Muscle layer of duodenum (tissue), 2 donors: ENCODE results near the gene TRUB1.

Experiments
- H3K27ac ChIP-seq: one replicate; pipeline ENCODE4 v1.7.0; 2013; ENCODE audit warnings: mild to moderate bottlenecking, low read length
- H3K27me3 ChIP-seq: one replicate; pipeline ENCODE4 v1.7.0; 2013; ENCODE audit warnings: low read depth, mild to moderate bottlenecking, control low read depth, low read length
- H3K36me3 ChIP-seq, 2 donors: one replicate each; pipeline ENCODE4 v1.7.0; 2013; ENCODE audit warnings: low read length in 2 of 2, control low read depth in 1 of 2, mild to moderate bottlenecking in 1 of 2; ENCODE audit not compliant: insufficient read depth in 2 of 2, control insufficient read depth in 1 of 2
- H3K4me1 ChIP-seq, 2 donors: one replicate each; pipeline ENCODE4 v1.7.0; 2013; ENCODE audit warnings: low read length in 2 of 2, mild to moderate bottlenecking in 2 of 2, control low read depth in 1 of 2, moderate library complexity in 1 of 2; ENCODE audit not compliant: insufficient read depth in 2 of 2, control insufficient read depth in 1 of 2
- H3K4me3 ChIP-seq, 2 donors: one replicate each; pipeline ENCODE4 v1.7.0; 2013; ENCODE audit warnings: low read length in 2 of 2, low read depth in 1 of 2, mild to moderate bottlenecking in 1 of 2
- H3K9me3 ChIP-seq, 2 donors: one replicate each; pipeline ENCODE4 v1.7.0; 2013; ENCODE audit warnings: low read length in 2 of 2, control low read depth in 1 of 2, mild to moderate bottlenecking in 1 of 2; ENCODE audit not compliant: control insufficient read depth in 1 of 2
- donor health status: healthy.

TRUB1 gene

DNA sequence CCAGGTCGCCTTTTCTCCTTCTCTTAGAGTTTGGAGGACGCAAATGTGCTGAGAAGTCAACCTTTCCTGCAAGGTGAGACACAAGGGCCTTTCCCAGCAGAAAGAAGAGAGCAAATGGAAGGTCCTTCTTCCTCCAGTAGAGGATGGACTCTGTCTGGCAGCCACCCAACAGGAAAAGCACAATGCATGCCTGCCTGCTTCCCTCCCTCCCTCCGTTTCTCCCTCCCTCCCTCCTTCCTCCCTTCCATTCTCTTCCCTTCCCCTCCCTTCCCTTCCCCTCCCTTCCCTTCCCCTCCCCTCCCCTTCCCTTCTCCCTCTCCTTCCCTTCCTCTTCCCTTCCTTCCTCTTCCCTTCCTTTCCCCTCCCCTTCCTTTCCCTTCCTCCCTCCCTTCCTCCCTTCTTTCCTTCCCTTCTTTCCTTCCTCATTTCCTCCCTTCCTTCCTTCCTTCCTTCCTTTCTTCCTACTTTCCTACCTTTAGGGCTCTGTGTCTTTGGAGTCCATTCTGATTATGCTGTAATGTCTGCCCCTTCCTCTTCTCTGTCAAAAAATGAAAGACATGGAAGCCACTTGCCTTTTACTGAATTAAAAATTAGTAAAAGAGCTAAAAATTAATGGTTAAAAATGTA, 66.4 kb downstream of the TRUB1 start:
- Histone ChIP-seq H3K9me3 (no peaks in the 10 kb centered on the region), H3K36me3 (no peaks in the 10 kb centered on the region), H3K4me3 (no peak overlapping the region), H3K27ac (no peak overlapping the region), H3K27me3 (no peaks in the 10 kb centered on the region), H3K4me1 (no peaks in the 10 kb centered on the region)

DNA sequence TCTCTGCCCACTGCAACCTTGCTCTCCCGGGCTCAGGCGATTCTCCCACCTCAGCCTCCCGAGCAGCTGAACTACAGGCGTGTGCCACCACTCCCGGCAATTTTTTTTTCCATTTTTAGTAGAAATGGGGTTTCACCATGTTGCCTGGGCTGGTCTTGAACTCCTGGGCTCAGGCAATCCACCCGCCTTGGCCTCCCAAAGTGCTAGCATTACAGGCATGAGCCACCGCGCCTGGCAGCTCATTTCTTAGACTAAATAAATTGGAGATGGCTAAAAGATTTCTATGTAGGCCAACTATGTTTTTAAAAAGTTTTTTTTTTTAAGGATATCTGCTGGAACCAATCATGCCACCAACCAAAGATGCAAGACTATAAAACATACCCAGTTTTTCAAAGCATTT, 67.8 kb downstream of the TRUB1 start:
- no peaks in the 10 kb centered on the region for H3K27me3 ChIP-seq
- H3K27ac ChIP-seq, result no peak overlapping the region
- no peaks in the 10 kb centered on the region for H3K4me1 ChIP-seq
- H3K36me3 ChIP-seq, result no peaks in the 10 kb centered on the region
- H3K4me3 ChIP-seq, result no peak overlapping the region
- no peaks in the 10 kb centered on the region for H3K9me3 ChIP-seq

DNA sequence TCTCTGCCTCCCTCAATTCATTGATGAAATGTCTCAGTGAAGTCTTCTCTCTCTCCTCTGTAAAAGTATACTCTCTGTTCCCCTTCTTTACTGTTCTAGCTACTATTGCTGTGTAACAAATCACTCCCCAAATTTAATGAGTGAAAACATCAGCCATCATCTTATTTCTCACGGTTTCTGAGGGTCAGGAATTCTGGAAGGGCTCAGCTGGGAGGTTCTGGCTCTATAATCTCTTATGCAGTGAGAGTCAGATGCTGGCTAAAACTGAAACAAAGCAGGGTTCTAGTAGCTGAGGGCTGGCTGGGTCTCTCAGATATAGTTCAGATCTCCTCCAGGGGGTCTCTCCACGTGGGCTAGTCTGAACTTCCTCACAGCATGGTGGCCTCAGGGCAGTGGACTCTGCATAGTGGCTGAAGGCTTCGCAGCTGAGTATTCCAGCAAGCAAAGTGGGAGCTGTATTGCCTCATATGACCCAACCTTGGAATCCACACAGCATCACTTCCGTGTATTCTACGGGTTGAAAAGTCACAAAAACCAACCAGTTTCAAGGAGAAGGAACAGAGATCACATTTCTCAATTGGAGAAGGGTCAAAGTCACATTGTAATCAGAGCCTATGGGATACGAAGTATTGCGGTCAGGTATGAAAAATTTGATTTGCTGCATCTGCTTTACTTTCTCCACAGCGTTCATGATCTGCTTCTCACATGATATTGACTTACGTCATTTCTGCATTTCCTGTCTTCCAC, 80.4 kb downstream of the TRUB1 start:
- H3K4me1 ChIP-seq, result no peaks in the 10 kb centered on the region

DNA sequence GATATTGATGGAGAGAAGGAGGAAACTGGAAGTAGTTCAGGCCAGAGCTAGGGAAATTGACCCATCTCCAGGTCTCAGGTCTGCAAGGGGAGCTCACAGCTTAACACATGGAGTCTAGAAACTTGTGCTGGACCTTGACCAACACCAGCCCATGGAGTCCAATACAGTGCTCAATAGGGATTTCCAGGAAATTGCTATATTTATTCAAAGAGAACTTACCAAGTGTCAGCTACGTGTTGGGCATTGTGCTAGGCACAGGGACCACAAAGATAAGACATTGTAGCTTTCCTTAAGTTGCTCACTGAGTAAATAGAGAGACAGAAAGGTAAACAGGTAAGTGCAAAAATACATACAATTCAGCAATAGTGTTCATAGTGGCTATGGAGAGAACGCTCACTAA, 82.5 kb downstream of the TRUB1 start:
- H3K9me3 ChIP-seq, result no peaks in the 10 kb centered on the region
- no peaks in the 10 kb centered on the region for H3K4me1 ChIP-seq
- H3K27ac ChIP-seq, result no peak overlapping the region
- no peaks in the 10 kb centered on the region for H3K36me3 ChIP-seq
- H3K27me3 ChIP-seq, result no peaks in the 10 kb centered on the region
- no peak overlapping the region for H3K4me3 ChIP-seq

More for the DNA sequence above, 80.4 kb downstream of the TRUB1 start:
- no peaks in the 10 kb centered on the region for H3K27me3 ChIP-seq
- no peaks in the 10 kb centered on the region for H3K36me3 ChIP-seq
- no peaks in the 10 kb centered on the region for H3K9me3 ChIP-seq
- H3K27ac ChIP-seq, result no peak overlapping the region
- H3K4me3 ChIP-seq, result no peak overlapping the region

DNA sequence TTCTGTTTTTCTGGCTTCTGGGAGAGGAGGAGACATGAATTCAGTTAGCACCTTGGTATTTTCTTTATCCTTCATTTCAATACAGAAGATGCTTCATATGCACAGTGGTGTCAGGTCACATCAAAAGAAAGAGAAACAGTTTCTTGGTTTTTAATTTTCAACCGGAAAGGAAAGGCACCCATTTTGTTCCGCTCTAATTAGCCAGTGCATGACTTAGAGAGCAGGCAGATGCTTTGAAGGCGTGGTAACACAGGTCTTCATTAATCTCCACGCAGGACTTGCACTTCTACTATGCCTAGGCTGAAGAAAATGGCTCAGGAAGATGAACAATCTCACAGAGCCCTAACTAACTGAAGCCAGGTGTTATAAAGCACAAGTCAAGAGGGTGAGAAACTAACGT, 84.7 kb downstream of the TRUB1 start:
- no peak overlapping the region for H3K4me3 ChIP-seq
- no peak overlapping the region for H3K27ac ChIP-seq
- no peaks in the 10 kb centered on the region for H3K9me3 ChIP-seq
- no peaks in the 10 kb centered on the region for H3K4me1 ChIP-seq
- H3K27me3 ChIP-seq, result no peaks in the 10 kb centered on the region
- H3K36me3 ChIP-seq, result no peaks in the 10 kb centered on the region

- no peaks in the 10 kb centered on the region for H3K9me3 ChIP-seq
- no peaks in the 10 kb centered on the region for H3K27me3 ChIP-seq
- no peaks in the 10 kb centered on the region for H3K4me1 ChIP-seq
- no peak overlapping the region for H3K4me3 ChIP-seq
- H3K27ac ChIP-seq, result no peak overlapping the region
- no peaks in the 10 kb centered on the region for H3K36me3 ChIP-seq
Observed at GRCh38 chr10:115023715-115024114, 85.7 kb downstream of the TRUB1 start.

DNA sequence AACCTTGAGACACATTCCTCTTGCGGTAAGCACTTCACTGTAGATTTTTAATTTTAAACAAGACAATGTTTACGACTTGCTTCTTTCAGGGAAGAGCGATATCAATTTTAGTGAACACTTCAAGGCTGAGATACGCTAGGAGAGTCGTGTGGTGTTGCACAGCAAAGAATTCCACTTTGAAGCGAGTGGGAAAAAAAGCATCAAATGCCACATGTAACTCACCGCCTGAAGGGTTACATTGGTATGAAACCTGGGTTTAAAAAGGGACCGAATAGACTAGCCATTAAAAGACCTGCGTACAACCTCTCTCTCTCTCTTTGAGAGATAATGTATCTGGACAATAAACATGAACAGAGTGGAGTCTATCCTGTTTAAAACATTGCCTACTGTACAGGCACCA, 86.4 kb downstream of the TRUB1 start:
- H3K27me3 ChIP-seq, result no peaks in the 10 kb centered on the region
- no peaks in the 10 kb centered on the region for H3K36me3 ChIP-seq
- H3K4me3 ChIP-seq, result no peak overlapping the region
- no peaks in the 10 kb centered on the region for H3K4me1 ChIP-seq
- no peaks in the 10 kb centered on the region for H3K9me3 ChIP-seq
- H3K27ac ChIP-seq, result no peak overlapping the region

DNA sequence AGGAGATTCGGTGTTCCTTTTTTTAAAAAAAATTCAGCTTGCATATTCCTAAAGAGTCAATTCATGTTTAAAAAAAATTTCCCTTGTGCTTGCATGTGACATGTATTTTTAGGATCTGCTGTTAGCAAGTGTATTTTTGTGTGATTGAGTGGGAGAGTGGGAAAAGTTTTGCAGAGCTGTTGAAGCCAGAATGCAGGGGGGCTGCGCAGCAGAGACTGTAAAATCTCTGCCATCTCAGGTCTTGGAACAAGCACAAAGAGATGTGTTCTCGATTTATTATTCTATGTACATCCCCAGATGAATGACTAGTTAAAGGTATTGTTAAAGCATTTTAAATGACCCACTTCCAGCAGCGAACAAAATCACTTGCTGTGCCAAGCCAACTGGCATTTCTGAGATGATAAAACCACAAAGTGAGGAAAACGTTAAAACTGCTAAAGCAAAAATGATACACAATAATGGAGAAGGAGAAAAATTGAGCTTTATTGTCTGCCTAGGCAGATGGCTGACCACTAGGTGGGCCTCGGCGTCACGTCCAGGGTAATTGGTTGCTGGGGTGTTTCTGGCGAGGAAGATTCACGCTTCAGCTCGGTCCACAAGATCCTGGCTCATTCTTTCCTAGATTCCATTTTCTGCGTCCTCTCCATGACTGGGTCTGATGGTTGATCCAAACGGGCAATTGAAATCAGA, 88.2 kb downstream of the TRUB1 start:
- H3K4me3 ChIP-seq, result no peak overlapping the region
- H3K4me1 ChIP-seq, result no peaks in the 10 kb centered on the region

DNA sequence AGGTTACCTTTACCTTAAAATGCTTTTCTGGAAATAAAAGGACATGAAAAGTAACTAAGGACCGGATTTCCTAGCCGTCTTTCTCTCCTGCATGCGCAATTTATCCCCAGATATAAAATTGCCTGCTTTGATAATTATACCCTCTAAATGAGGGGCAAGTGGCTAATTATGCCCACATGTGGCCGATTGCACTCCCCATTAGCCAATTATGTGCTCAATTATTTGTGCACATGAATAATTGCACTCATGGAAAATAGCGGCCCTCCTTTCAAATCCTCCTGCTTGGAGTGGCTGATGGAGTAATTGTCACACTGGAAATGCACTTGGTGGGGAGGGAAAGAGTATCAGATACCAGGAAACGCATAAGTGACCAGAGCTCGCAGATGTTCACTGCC, 88.7 kb downstream of the TRUB1 start:
- Histone ChIP-seq H3K9me3 (no peaks in the 10 kb centered on the region), H3K27me3 (no peaks in the 10 kb centered on the region), H3K4me3 (no peak overlapping the region), H3K36me3 (no peaks in the 10 kb centered on the region), H3K4me1 (no peaks in the 10 kb centered on the region), H3K27ac (no peak overlapping the region)

More for the DNA sequence above, 88.2 kb downstream of the TRUB1 start:
- H3K9me3 ChIP-seq, result no peaks in the 10 kb centered on the region
- no peaks in the 10 kb centered on the region for H3K36me3 ChIP-seq
- no peak overlapping the region for H3K27ac ChIP-seq
- no peaks in the 10 kb centered on the region for H3K27me3 ChIP-seq
